Stimulated activated CD8-positive, alpha-beta memory T cell treated with anti-CD3 and anti-CD28 coated beads, Interleukin-12 subunit alpha, Interleukin-12 subunit beta, amount 100 ng/mL, for 24 hours (primary cell): ENCODE measurements around the gene ARMC8.

Experiments
- DNase-seq: peaks from one replicate; pipeline ENCODE4 v3.0.0-alpha.2; 2020; ENCODE audit errors: extremely low read depth

Gene ARMC8

GRCh38 chr3:138197524-138197923 is 10.4 kb downstream of the ARMC8 start:
- DNase-seq: no peak

GRCh38 chr3:138199851-138200250 is 12.8 kb downstream of the ARMC8 start:
- DNase-seq: no peak

GRCh38 chr3:138200424-138200823 is 13.3 kb downstream of the ARMC8 start:
- DNase-seq: no peak

DNA sequence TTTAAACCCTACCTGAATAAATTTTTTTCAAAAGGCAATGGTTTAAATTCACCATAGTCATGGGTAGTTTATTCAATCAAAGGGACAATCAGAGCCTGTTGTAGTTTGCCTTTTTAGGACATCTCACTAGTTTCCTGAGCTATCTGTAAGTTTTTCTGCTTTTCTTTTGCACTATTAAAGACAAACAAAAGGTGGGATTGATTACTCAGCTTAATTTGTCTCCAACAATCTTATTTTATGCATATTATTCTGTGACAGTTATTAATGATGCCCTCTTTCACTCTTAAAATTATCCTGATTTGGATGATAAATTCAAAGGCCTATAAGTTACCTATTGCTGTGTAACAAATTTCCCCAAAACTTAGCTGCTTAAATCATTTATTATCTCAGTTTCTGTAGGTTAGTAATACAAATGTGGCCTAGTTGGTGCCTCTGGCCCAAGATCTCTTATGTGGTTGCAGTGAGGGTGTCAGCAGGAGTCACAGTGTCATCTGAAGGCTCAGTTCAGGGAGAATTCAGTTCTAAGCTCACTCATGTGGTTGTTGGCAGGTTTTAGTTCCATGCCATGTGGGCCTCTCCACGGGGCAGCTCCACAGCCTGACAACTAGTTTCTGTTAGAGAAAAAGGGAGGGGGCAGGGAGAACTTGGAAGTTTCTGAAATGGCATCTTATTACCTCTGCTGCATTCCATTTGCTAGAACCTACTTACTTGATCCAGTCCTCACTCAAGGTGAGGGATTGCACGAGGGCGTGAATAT is 16.0 kb downstream of the ARMC8 start:
- no peak for DNase-seq

DNA sequence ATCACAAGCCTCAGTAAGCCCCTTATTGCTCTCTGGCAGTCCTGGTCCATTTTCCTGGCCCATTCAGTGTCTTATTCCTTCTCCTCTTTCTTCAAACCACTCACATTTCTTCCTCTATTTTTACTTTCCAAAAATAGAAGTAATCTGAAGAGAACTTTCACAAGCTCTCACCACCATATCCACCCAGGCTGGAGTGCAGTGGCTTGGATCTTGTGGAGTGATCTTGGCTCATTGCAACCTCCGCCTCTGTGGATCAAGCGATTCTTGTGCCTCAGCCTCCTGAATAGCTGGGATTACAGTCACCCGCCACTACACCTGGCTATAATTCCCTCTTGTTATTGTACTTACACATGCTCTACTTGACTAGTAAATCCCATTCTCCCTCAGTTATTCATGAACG is 16.8 kb downstream of the ARMC8 start:
- DNase-seq: no peak

DNA sequence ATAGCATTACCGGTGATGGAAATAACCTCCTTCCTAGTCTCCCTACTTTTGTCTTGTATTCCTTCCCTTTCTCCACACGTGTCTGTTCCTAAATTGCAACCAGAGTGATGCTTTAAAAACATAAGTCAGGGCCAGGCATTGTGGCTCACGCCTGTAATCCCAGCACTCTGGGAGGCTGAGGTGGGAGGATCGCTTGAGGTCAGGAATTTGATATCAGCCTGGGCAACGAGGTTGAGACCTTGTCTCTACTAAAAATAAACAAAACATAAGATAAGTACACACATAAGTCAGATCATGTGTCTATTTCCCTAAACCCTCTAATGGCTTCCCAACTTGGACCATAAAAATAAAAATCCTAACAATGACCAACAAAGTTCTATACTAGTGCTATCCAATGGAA is 18.4 kb downstream of the ARMC8 start:
- DNase-seq: no peak

- no peak for DNase-seq
Measured at GRCh38 chr3:138206196-138206595, 19.1 kb downstream of the ARMC8 start.

- DNase-seq: no peak
Measured at GRCh38 chr3:138210528-138210927, 23.4 kb downstream of the ARMC8 start.

GRCh38 chr3:138213398-138214085 is 26.4 kb downstream of the ARMC8 start:
- DNase-seq: no peak

GRCh38 chr3:138219255-138219654 is 32.2 kb downstream of the ARMC8 start:
- DNase-seq: no peak

DNA sequence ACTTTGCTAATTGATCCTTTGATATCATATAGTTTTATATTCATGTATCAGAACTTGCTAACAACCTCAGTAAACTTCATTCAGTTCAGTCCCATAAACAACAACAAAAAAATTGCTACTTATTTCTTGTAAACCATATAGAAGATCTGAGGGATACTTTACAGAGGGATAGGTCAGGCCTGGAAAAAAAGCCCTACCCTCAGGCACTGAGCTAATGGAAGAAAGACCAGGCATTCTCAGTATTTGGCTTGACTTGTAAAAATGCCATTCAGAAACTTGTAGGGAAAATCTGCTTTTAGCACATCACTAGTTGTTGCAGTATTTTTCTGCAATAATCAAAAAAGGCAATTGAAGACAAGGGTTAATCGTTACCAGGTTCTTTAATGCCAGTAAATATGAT is 33.1 kb downstream of the ARMC8 start:
- DNase-seq: no peak

DNA sequence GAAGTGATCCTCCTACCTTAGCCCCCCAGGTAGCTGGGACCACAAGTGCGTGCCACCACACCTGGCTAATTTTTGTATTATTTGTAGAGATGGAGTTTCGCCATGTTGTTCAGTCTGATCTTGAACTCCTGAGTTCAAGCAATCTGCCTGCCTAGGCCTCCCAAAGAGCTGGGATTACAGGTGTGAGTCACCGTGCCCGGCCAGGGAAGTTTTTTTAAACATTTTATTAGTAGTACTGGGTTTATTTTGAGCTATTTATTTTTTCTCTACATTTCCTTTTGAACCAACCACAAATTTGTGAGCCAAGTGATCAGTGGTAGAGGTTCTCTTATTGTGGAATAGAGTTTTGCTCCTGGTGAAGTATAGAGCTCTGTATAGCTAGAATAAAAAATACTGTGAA is 33.7 kb downstream of the ARMC8 start:
- no peak for DNase-seq

DNA sequence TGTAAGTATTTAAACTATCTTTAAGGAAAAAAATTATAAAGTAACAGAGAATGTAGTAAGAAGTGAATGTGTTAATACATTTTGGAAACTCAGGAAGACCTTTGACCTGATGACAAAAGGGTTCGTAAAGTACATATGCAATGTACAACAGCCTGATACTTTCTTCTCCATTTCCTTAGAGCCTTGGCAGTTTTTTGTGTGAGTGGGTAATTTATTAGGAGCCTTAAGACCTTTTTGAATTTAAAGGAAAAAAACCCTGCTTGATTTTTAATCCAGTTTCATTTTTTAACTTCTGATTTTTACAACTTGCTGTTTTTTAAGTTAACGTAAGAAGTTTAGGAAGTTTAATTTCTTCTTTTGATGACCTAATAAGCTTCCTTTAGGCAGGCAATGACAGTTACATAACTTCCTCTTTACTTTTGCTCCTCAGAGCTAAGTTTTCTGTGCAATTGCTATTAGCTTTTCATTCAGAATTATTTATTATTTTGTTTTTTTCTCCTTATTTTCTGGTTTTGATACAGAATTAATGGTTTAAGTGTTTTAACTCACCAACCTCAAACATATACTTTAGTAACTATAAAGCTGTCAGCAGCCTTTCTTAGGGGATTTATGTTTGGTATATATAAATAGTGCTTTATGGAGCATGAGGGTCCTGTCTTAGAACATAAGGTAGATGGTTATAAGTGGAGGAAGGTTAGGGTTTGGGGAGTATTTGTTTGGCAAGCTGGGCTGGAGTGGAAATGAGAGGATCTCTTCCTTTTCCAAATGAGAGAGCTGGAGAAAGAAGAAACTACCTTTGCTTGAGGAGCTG is 35.2 kb downstream of the ARMC8 start:
- no peak for DNase-seq

DNA sequence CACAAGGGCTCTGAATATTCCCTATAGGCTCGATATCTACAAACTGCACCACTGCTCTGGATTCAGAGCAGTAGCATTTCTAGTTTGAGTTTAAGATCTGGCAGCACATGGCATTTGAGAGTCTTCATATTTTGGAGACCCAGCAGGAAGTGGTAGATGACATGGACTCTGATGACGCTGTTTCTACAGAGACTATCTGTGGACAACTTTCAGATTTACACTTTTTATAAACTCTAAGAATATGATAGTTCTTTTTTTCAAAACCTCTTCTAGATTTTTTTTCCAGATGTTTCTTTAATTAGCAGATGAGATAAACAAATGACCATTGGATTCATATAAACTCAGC is 35.8 kb downstream of the ARMC8 start:
- no peak for DNase-seq

- no peak for DNase-seq
Measured at GRCh38 chr3:138227650-138228049, 40.5 kb downstream of the ARMC8 start.

DNA sequence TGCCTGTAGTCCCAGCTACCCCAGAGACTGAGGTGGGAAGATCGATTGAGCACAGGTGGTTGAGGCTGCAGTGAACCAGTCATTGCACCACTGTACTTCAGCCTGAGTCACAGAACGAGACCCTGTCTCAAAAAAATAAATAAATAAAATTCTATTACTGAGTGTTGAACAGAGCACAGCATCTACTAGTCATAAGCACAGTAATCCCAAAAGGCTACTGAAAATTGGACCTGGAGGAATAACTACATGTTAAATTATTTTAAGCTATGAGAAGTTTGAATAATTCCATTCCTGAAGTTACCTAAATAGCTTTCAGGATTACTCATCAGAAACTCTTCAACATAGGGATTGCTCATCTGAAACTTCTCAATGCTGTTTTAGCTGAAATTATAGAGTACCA is 43.4 kb downstream of the ARMC8 start:
- DNase-seq: no peak

DNA sequence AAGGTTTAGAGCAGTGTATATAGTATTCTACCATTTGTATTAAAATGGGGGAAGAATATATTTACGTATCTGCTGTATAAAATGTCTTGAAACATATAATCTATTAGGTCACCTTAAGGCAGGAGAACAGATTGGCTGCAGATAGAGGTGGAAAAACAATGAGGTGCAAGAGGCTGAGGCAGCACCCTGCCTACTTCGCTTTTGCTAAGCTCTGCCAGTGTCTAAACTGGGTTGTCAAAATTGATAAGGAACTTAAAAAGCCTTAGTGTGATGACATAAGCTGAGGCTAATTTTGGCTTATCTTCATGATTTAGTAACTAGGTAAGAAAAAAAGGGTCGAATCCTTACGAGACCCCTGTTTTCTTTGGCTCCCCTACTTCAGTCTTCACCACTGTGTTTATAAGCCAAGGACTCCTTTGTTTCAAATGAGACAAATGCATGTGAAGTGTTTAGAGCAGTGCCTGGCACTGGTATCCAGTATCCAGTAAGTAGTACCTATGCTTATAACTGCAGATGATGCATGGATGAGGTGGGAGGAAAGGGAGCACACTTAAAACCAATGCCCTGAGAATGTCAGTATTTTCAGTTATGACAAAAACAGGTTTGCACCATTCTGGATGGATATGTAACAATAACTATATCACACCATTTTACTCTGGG is 45.7 kb downstream of the ARMC8 start:
- no peak for DNase-seq

- DNase-seq: no peak
Measured at GRCh38 chr3:138234401-138235179, 47.5 kb downstream of the ARMC8 start.

- DNase-seq: no peak
Measured at GRCh38 chr3:138238711-138239110, 51.6 kb downstream of the ARMC8 start.

DNA sequence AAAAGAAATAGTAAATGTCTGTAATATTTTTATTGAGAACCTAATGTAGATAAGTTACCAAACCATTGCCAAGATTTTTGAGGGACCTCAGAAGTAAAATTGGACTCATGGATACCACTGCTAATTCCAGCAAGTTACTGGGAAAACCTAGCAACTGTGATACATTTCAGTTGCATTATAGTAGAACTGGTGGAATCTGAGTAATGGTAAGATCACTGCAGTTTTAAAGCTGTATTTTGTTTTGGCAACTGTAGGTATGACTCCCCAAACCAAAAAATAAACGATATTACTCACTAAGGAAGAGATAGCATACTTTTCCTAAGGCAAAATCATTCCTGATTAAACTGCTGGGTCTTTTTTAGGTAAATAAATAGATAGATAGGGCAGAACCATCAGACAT is 54.0 kb downstream of the ARMC8 start:
- DNase-seq: no peak

GRCh38 chr3:138241676-138242075 is 54.6 kb downstream of the ARMC8 start:
- DNase-seq: no peak

- no peak for DNase-seq
Measured at GRCh38 chr3:138242466-138242865, 55.4 kb downstream of the ARMC8 start.
